IPS-11a (cell line): ENCODE measurements around the gene PDE8A.
"Not testable (repeated sequence)": the region's sequence is repeated elsewhere in the genome, so short reads cannot be mapped to it uniquely, and the experiment has no call there.

ENCODE experiments used
- H3K4me3 ChIP-seq: one replicate; pipeline ENCODE4 v1.5.1; 2013; ENCODE audit warnings: low read depth, low read length, control low read depth

PDE8A gene

GRCh38 chr15:84988909-84989644, 7.4 kb downstream of the PDE8A start:
- H3K4me3 ChIP-seq = no peak overlapping the region

- H3K4me3 ChIP-seq = no peak overlapping the region
These were observed 8.9 kb downstream of the PDE8A start for GRCh38 chr15:84990507-84990906.

GRCh38 chr15:84991014-84991712, 9.5 kb downstream of the PDE8A start:
- no peak overlapping the region for H3K4me3 ChIP-seq

GRCh38 chr15:84992157-84992944, 10.7 kb downstream of the PDE8A start:
- H3K4me3 ChIP-seq = no peak overlapping the region

GRCh38 chr15:84996055-84996454, 14.4 kb downstream of the PDE8A start:
- no peak overlapping the region for H3K4me3 ChIP-seq

- H3K4me3 ChIP-seq = not testable (repeated sequence)
These were observed 15.1 kb downstream of the PDE8A start for GRCh38 chr15:84996714-84997113.

- not testable (repeated sequence) for H3K4me3 ChIP-seq
These were observed 15.6 kb downstream of the PDE8A start for GRCh38 chr15:84997214-84997613.

- H3K4me3 ChIP-seq = no peak overlapping the region
These were observed 18.7 kb downstream of the PDE8A start for GRCh38 chr15:85000189-85000864.

GRCh38 chr15:85000937-85001336, 19.3 kb downstream of the PDE8A start:
- no peak overlapping the region for H3K4me3 ChIP-seq

GRCh38 chr15:85002517-85002916, 20.9 kb downstream of the PDE8A start:
- H3K4me3 ChIP-seq = no peak overlapping the region

GRCh38 chr15:85003593-85004312, 22.1 kb downstream of the PDE8A start:
- no peak overlapping the region for H3K4me3 ChIP-seq

GRCh38 chr15:85004550-85004949, 22.9 kb downstream of the PDE8A start:
- no peak overlapping the region for H3K4me3 ChIP-seq

- no peak overlapping the region for H3K4me3 ChIP-seq
These were observed 23.7 kb downstream of the PDE8A start for GRCh38 chr15:85005319-85005718.

GRCh38 chr15:85005746-85006145, 24.1 kb downstream of the PDE8A start:
- H3K4me3 ChIP-seq = no peak overlapping the region

GRCh38 chr15:85006201-85006600, 24.5 kb downstream of the PDE8A start:
- H3K4me3 ChIP-seq = no peak overlapping the region

- no peak overlapping the region for H3K4me3 ChIP-seq
These were observed 25.0 kb downstream of the PDE8A start for GRCh38 chr15:85006655-85007054.

GRCh38 chr15:85007137-85007536, 25.5 kb downstream of the PDE8A start:
- no peak overlapping the region for H3K4me3 ChIP-seq

- no peak overlapping the region for H3K4me3 ChIP-seq
These were observed 26.2 kb downstream of the PDE8A start for GRCh38 chr15:85007741-85008397.

- no peak overlapping the region for H3K4me3 ChIP-seq
These were observed 27.0 kb downstream of the PDE8A start for GRCh38 chr15:85008474-85009260.
